Esophagus muscularis mucosa (tissue), 4 donors: ENCODE results near the gene MAMLD1.

Source experiments
- CTCF ChIP-seq, 3 experiments: fragments of 200-600 bp in 2 of 3; fragments of 450-650 bp in 1 of 3; sonication (generic) in 2 of 3; IDR thresholded peaks; one replicate each; pipeline ENCODE4 v1.5.1; 2017 to 2019; ENCODE audit warnings: antibody characterized with exemption in 3 of 3, mild to moderate bottlenecking in 2 of 3, moderate library complexity in 1 of 3
- EP300 ChIP-seq: sonication (generic); formaldehyde crosslinking; IDR thresholded peaks from one replicate; pipeline ENCODE4 v1.6.1; 2017; ENCODE audit warnings: antibody characterized with exemption
- POLR2A ChIP-seq: fragments of 450-650 bp; IDR thresholded peaks from one replicate; pipeline ENCODE4 v1.6.1; 2017; ENCODE audit warnings: antibody characterized with exemption, moderate library complexity, mild to moderate bottlenecking, low read depth

DNA sequence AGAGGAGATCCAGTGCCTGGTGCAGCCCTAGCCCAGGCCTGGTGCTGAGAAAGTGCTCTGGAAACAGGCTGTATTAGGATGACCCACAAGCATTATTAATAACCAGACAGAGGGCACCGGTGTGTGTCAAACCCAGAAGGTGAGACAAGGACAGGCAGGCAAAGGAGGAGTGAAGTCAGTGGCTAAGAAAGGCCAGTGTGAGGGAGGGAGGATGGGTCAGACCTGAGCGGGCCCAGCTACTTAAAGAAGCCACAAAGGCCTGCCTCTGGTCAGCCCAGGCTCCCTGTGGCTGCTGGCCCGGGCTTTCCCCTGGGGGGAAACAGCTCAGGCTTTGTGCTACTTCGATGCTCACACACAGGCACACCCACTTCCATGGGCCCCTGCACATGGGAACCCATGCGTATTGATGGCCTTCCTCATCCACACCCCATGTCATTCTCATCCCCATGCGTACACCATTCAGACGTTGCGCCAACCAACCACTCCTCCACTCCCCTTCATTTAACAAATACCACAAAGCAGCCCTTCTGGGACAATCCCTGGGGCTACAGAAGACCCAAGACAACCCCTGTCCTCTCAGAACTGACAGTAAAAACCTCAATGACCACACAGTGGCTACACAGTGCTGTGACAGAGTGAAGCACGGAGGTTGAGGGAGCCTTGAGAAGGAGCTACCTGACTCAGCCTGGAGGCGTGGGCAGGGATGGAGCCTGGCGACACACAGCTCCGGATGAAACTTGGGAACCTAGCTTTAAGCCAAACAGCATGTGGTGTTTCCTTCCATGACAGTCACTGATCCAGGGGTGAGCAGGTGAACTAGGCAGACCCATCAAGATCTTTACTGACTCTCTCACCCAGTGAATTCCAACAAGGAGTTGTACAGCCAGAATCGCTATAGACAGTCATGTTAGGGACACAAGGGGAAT lies 180.4 kb downstream of the MAMLD1 start:
- TF ChIP-seq CTCF (IDR thresholded peaks at IDR 0.05) (no peak), EP300 (no peak), POLR2A (no peak)
